HCT116 (cell line): ENCODE results near the gene MYLK2. TPM values are rescaled to one million over a fixed set of nuclear protein-coding genes. Genes with fewer than 3 reads are reported as not detected.

Experiments
- ATAC-seq: fragments of 200-7000 bp; cut with Tn5 transposase; 2 replicates; pipeline ENCODE4 v1.9.1; 2020; ENCODE audit warnings: mild to moderate bottlenecking, moderate library complexity
- BruUV-seq: library from RNA; stranded (reverse); fragments of 400-500 nt; replicated peaks from 2 replicates; lab custom pipeline; 2021; lab: Mats Ljungman, UMichigan
- CTCF ChIA-PET: fragments of 300-600 bp; sonication (Branson Sonifier 250); formaldehyde crosslinking; loops from one replicate; lab custom pipeline; 2021; ENCODE audit warnings: antibody characterized with exemption; lab: Charles Lee
- POLR2A ChIA-PET: fragments of 300-600, 350-600 bp; sonication (Branson Sonifier 250); formaldehyde crosslinking; loops from one replicate; lab custom pipeline; 2021; ENCODE audit warnings: antibody characterized with exemption; lab: Charles Lee
- RAD21 ChIA-PET, 2 experiments: fragments of 300-600 bp; sonication (Branson Sonifier 250); formaldehyde crosslinking; loops; one replicate each; lab custom pipeline; 2023; ENCODE audit warnings: low total read pairs in 2 of 2; ENCODE audit not compliant: uncharacterized antibody in 2 of 2, unreplicated experiment in 2 of 2, low non-redundant PET in 1 of 2; lab: Charles Lee
- DNase-seq: peaks from one replicate; pipeline ENCODE4 v3.0.0-alpha.2; 2010; ENCODE audit warnings: low read depth, low spot score
- H2AFZ ChIP-seq: fragments of 200-600 bp; shearing (Covaris generic), sonication (generic); 2 replicates; pipeline ENCODE4 v1.6.1; 2017; ENCODE audit warnings: low read depth, mixed run types, mixed read lengths, antibody characterized with exemption, low read length; ENCODE audit not compliant: poor library complexity, severe bottlenecking
- H3K27ac ChIP-seq: 2 replicates; pipeline ENCODE4 v1.5.1; 2012; ENCODE audit warnings: low read depth, low read length
- H3K27me3 ChIP-seq: fragments of 200-600 bp; sonication (generic); 2 replicates; pipeline ENCODE4 v1.6.1; 2016; ENCODE audit warnings: mixed run types, low read length, mixed read lengths; ENCODE audit not compliant: insufficient read depth
- H3K36me3 ChIP-seq, 2 experiments: fragments of 200-500 bp in 1 of 2; fragments of 200-600 bp in 1 of 2; sonication (Bioruptor generic) in 1 of 2; sonication (generic) in 1 of 2; 2 replicates each; pipeline versions ENCODE4 v1.5.1 to v1.6.1; 2014 to 2016; ENCODE audit warnings: low read length in 2 of 2, inconsistent platforms in 1 of 2, mixed read lengths in 1 of 2, mixed run types in 1 of 2; ENCODE audit not compliant: insufficient read depth in 2 of 2, control insufficient read depth in 1 of 2
- H3K4me1 ChIP-seq, 2 experiments: fragments of 200-600 bp in 1 of 2; sonication (generic) in 1 of 2; 2 replicates each; pipeline versions ENCODE4 v1.5.1 to v1.6.1; 2012 to 2017; ENCODE audit warnings: low read length in 2 of 2, inconsistent platforms in 1 of 2, mild to moderate bottlenecking in 1 of 2, mixed read lengths in 1 of 2, mixed run types in 1 of 2, moderate library complexity in 1 of 2; ENCODE audit not compliant: insufficient read depth in 2 of 2, control insufficient read depth in 1 of 2
- H3K4me2 ChIP-seq: fragments of 200-600 bp; sonication (generic); 2 replicates; pipeline ENCODE4 v1.6.1; 2017; ENCODE audit warnings: mixed run types, low read length, mixed read lengths
- H3K4me3 ChIP-seq, 2 experiments: fragments of 200-600 bp in 1 of 2; sonication (generic) in 1 of 2; replicated peaks in 1 of 2; 2 replicates each; pipeline ENCODE4 v1.5.1; 2011 to 2016; ENCODE audit warnings: low read length in 2 of 2, control low read depth in 1 of 2, low read depth in 1 of 2, mild to moderate bottlenecking in 1 of 2, mixed read lengths in 1 of 2, mixed run types in 1 of 2
- H3K79me2 ChIP-seq: fragments of 200-600 bp; sonication (generic); 2 replicates; pipeline ENCODE4 v1.6.1; 2017; ENCODE audit warnings: mild to moderate bottlenecking, mixed run types, low read length, moderate library complexity, mixed read lengths; ENCODE audit not compliant: insufficient read depth
- H3K9ac ChIP-seq: fragments of 200-600 bp; sonication (generic); 2 replicates; pipeline ENCODE4 v1.6.1; 2016; ENCODE audit warnings: low read length, mixed read lengths
- H3K9me2 ChIP-seq: fragments of 200-600 bp; sonication (generic), shearing (Covaris generic); 2 replicates; pipeline ENCODE4 v1.6.1; 2017; ENCODE audit warnings: mixed run types, mild to moderate bottlenecking, moderate library complexity; ENCODE audit not compliant: insufficient read depth
- H3K9me3 ChIP-seq, 2 experiments: fragments of 200-500 bp in 1 of 2; fragments of 200-600 bp in 1 of 2; sonication (Bioruptor generic) in 1 of 2; sonication (generic) in 1 of 2; 2 replicates each; pipeline ENCODE4 v1.6.1; 2014 to 2017; ENCODE audit warnings: low read length in 2 of 2, mixed read lengths in 2 of 2, inconsistent platforms in 1 of 2, low read depth in 1 of 2, mild to moderate bottlenecking in 1 of 2, mixed run types in 1 of 2, moderate library complexity in 1 of 2; ENCODE audit not compliant: control insufficient read depth in 1 of 2, insufficient read depth in 1 of 2
- H4K20me1 ChIP-seq: fragments of 200-600 bp; sonication (generic), shearing (Covaris generic); 2 replicates; pipeline ENCODE4 v1.6.1; 2017; ENCODE audit warnings: mixed run types, mild to moderate bottlenecking, moderate library complexity; ENCODE audit not compliant: insufficient read depth
- CBX3 ChIP-seq: IDR thresholded peaks from 2 replicates; pipeline ENCODE4 v1.6.1; 2012; ENCODE audit warnings: low read depth
- CEBPB ChIP-seq: IDR thresholded peaks from 2 replicates; pipeline ENCODE4 v1.6.1; 2012; ENCODE audit warnings: low read depth
- CTCF ChIP-seq, 3 experiments: fragments of 200-600 bp in 1 of 3; sonication (generic) in 1 of 3; IDR thresholded peaks in 2 of 3; conservative IDR thresholded peaks in 1 of 3; 2 replicates each; pipeline ENCODE4 v1.5.1; 2012 to 2017; ENCODE audit warnings: low read depth in 2 of 3, low read length in 2 of 3, antibody characterized with exemption in 1 of 3, borderline replicate concordance in 1 of 3, control low read depth in 1 of 3, mild to moderate bottlenecking in 1 of 3, mixed read lengths in 1 of 3, mixed run types in 1 of 3, moderate library complexity in 1 of 3; ENCODE audit not compliant: insufficient read depth in 1 of 3
- EGR1 ChIP-seq: IDR thresholded peaks from 2 replicates; pipeline ENCODE4 v1.6.1; 2012; ENCODE audit warnings: low read depth
- EZH2 ChIP-seq: fragments of 200-600 bp; sonication (generic); IDR thresholded peaks from 2 replicates; pipeline ENCODE4 v1.6.1; 2017; ENCODE audit warnings: antibody characterized with exemption, mixed run types
- EZH2phosphoT487 ChIP-seq: fragments of 200-600 bp; IDR thresholded peaks from 2 replicates; pipeline ENCODE4 v1.6.1; 2018; ENCODE audit warnings: antibody characterized with exemption, borderline replicate concordance
- FOSL1 ChIP-seq: IDR thresholded peaks from 2 replicates; pipeline ENCODE4 v1.6.1; 2012; ENCODE audit warnings: low read depth
- JUND ChIP-seq: IDR thresholded peaks from 2 replicates; pipeline ENCODE4 v1.6.1; 2012
- MAX ChIP-seq: IDR thresholded peaks from 2 replicates; pipeline ENCODE4 v1.6.1; 2012
- POLR2A ChIP-seq: IDR thresholded peaks from 2 replicates; pipeline ENCODE4 v1.7.0; 2011; ENCODE audit warnings: borderline replicate concordance; ENCODE audit not compliant: insufficient read depth, insufficient read length; ENCODE audit errors: extremely low read depth
- POLR2AphosphoS5 ChIP-seq: IDR thresholded peaks from 2 replicates; pipeline ENCODE4 v1.6.1; 2011; ENCODE audit warnings: mild to moderate bottlenecking, low read depth, low read length, moderate library complexity
- RAD21 ChIP-seq: IDR thresholded peaks from 2 replicates; pipeline ENCODE4 v1.6.1; 2012; ENCODE audit warnings: low read depth, mild to moderate bottlenecking
- REST ChIP-seq: IDR thresholded peaks from 2 replicates; pipeline ENCODE4 v1.6.1; 2012; ENCODE audit warnings: low read depth
- SP1 ChIP-seq: IDR thresholded peaks from 2 replicates; pipeline ENCODE4 v1.6.1; 2012; ENCODE audit warnings: low read depth
- SRF ChIP-seq: IDR thresholded peaks from 2 replicates; pipeline ENCODE4 v1.6.1; 2012; ENCODE audit warnings: low read depth
- TCF7L2 ChIP-seq: IDR thresholded peaks from 2 replicates; pipeline ENCODE4 v1.7.0; 2011; ENCODE audit warnings: borderline replicate concordance, inconsistent platforms; ENCODE audit not compliant: insufficient read depth, insufficient read length; ENCODE audit errors: extremely low read depth
- YY1 ChIP-seq: IDR thresholded peaks from 2 replicates; pipeline ENCODE4 v1.6.1; 2011; ENCODE audit warnings: low read length, low read depth, moderate library complexity, mild to moderate bottlenecking; ENCODE audit not compliant: insufficient replicate concordance; ENCODE audit errors: extremely low read depth
- ZFX ChIP-seq: fragments of 450-650 bp; IDR thresholded peaks from 2 replicates; pipeline ENCODE4 v1.6.1; 2017
- ZNF274 ChIP-seq: fragments of 200-500 bp; sonication (Bioruptor generic); IDR thresholded peaks from 2 replicates; pipeline ENCODE4 v1.6.1; 2014; ENCODE audit warnings: mild to moderate bottlenecking, low read depth, low read length, inconsistent platforms
- intact Hi-C: fragments of 100-400 bp; cut with micrococcal nuclease; formaldehyde crosslinking; loops from 2 replicates; pipeline ENCODE4 v1.10.0; 2022
- total RNA-seq: library from RNA; stranded (reverse); gene quantifications from one replicate; pipeline ENCODE4 v1.2.1, GENCODE V29; 2021; ENCODE audit not compliant: unreplicated experiment
- TF ChIP-seq, protein P1 (sequence below): IDR thresholded peaks from 2 replicates; pipeline ENCODE4 v1.6.1; 2011; ENCODE audit warnings: mild to moderate bottlenecking, low read length, moderate library complexity; ENCODE audit not compliant: insufficient replicate concordance; ENCODE audit errors: extremely low read depth

Gene MYLK2
- total RNA-seq, 1 experiment from 2014 or later = 0.34 TPM

GRCh38 chr20:31862157-31862470, 43.0 kb downstream of the MYLK2 start:
- TF ChIP-seq POLR2AphosphoS5 (no peak), TCF7L2 (no peak), CEBPB (no peak), ZNF274 (no peak), EZH2 (no peak), CBX3 (no peak), SRF (no peak), EGR1 (no peak), FOSL1 (no peak), SP1 (no peak), CTCF (IDR thresholded peaks at IDR 0.05 in 2 of 3, conservative IDR thresholded peaks at IDR 0.05 in 1 of 3; ENCODE audit: borderline replicate concordance in 1 of 3, insufficient read depth in 1 of 3, low read depth in 2 of 3, low read length in 2 of 3) (no peak), EZH2phosphoT487 (no peak), JUND (no peak), RAD21 (no peak), YY1 (no peak), MAX (no peak), REST (no peak), ZFX (no peak), POLR2A (no peak)
- TF ChIP-seq, protein P1, sequence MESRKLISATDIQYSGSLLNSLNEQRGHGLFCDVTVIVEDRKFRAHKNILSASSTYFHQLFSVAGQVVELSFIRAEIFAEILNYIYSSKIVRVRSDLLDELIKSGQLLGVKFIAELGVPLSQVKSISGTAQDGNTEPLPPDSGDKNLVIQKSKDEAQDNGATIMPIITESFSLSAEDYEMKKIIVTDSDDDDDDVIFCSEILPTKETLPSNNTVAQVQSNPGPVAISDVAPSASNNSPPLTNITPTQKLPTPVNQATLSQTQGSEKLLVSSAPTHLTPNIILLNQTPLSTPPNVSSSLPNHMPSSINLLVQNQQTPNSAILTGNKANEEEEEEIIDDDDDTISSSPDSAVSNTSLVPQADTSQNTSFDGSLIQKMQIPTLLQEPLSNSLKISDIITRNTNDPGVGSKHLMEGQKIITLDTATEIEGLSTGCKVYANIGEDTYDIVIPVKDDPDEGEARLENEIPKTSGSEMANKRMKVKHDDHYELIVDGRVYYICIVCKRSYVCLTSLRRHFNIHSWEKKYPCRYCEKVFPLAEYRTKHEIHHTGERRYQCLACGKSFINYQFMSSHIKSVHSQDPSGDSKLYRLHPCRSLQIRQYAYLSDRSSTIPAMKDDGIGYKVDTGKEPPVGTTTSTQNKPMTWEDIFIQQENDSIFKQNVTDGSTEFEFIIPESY = no peak
- H3K9me2 ChIP-seq = no peaks in the 10 kb centered on the region
- intact Hi-C loops = no loop called here
- H2AFZ ChIP-seq = peak overlapping the region; percentile 98
- peak overlapping the region; percentile 99 for H3K4me2 ChIP-seq
- H3K9me3 ChIP-seq = no peaks in the 10 kb centered on the region
- RAD21 ChIA-PET = no interaction called here
- no peaks in the 10 kb centered on the region for H3K36me3 ChIP-seq
- no peaks in the 10 kb centered on the region for H3K27me3 ChIP-seq
- H3K27ac ChIP-seq = no peak overlapping the region
- H3K79me2 ChIP-seq = no peaks in the 10 kb centered on the region
- peak overlapping the region; percentile 59 to 71 for H3K4me3 ChIP-seq
- peaks cover 15 to 20% of the 10 kb centered on the region in 2 experiments; a peak in 3 of 4 replicates for H3K4me1 ChIP-seq
- no peaks in the 10 kb centered on the region for H4K20me1 ChIP-seq
- H3K9ac ChIP-seq = no peak overlapping the region
- no peak for ATAC-seq
- BruUV-seq = no TSS peak
- POLR2A ChIA-PET = no interaction called here
- CTCF ChIA-PET = interaction anchor here (0.8 to 3.7 kb wide), 2 partner anchors 10 to 167 kb away, joined by 3 to 20 read pairs; no protein-coding TSS in a partner anchor
- DNase-seq = no peak
